Measurements from ENCODE around the gene MDFIC.

Gene MDFIC

DNA sequence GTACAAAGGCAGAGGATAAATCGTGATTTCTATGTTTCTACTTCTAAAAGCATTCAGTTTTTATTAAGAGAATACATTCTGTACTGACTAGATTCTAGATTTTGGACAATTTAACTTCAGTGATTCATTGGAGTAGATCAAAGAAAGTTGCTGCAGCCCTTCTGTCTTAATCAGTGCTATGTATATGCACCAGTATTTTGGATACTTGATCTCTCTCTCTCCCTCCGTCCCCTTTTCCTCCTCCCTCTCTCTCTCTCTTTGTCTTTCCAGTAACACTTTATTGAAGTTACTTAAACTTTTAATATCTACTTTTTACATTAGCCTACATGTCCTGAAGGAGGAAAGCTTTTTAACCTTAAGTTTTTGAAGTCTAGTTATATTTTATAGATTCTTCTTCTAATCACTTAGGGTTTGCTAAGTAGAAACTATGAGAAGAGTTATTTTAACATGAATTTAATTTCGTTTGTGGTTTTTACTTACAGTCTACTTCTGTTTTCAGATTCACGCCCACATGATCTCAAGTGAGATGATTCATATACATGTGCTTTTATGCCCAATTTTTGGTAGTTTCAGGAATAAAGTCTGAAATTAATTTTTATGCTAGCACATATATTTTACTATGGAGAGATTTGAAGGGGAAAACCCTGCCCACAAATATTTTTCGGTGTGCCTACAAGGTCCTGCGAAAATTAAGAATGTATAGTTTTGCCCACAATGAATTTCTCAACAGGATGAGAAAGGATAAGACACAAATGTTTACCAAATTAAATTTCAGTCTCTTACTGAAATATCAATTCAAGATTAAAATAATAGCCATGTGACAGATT is 9.1 kb downstream of the MDFIC start:
- DNase-seq (ENCODE audit: low spot score), result no peak
- TF ChIP-seq, protein P1, sequence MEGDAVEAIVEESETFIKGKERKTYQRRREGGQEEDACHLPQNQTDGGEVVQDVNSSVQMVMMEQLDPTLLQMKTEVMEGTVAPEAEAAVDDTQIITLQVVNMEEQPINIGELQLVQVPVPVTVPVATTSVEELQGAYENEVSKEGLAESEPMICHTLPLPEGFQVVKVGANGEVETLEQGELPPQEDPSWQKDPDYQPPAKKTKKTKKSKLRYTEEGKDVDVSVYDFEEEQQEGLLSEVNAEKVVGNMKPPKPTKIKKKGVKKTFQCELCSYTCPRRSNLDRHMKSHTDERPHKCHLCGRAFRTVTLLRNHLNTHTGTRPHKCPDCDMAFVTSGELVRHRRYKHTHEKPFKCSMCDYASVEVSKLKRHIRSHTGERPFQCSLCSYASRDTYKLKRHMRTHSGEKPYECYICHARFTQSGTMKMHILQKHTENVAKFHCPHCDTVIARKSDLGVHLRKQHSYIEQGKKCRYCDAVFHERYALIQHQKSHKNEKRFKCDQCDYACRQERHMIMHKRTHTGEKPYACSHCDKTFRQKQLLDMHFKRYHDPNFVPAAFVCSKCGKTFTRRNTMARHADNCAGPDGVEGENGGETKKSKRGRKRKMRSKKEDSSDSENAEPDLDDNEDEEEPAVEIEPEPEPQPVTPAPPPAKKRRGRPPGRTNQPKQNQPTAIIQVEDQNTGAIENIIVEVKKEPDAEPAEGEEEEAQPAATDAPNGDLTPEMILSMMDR (IDR thresholded peaks at IDR 0.05; ENCODE audit: extremely low read depth, insufficient read depth, missing control alignments), result no peak
- in situ Hi-C loops (cut with MboI; ENCODE audit: low pct_unique_long_range_greater_than_20kb, low sequenced_read_pairs, unreplicated experiment), result no loop called here

DNA sequence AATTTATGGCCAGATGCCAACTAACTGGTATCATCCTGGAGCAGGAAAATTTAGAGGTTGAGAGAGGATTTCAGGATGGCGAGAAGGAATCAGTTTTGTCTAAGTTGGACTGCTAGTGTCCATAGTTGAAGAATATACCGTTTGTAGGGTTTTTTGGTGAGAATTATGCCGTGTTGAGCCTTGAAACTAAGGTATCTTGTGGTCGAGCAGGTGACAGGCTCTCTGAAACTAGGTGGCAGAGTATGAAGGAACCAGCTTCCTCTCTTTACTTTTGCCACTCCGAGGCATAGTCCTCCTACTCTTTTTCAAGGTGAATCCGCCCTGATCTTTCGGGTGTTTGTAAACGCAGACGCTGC is 9.7 kb downstream of the MDFIC start:
- no peak for DNase-seq (ENCODE audit: low spot score)
- TF ChIP-seq, protein P1 (IDR thresholded peaks at IDR 0.05; ENCODE audit: extremely low read depth, insufficient read depth, missing control alignments), result peak; percentile 6
- in situ Hi-C loops (cut with MboI; ENCODE audit: low pct_unique_long_range_greater_than_20kb, low sequenced_read_pairs, unreplicated experiment), result no loop called here

GRCh38 chr7:114932991-114933390 is 11.1 kb downstream of the MDFIC start:
- in situ Hi-C loops (cut with MboI; ENCODE audit: low pct_unique_long_range_greater_than_20kb, low sequenced_read_pairs, unreplicated experiment), result no loop called here
- TF ChIP-seq, protein P1 (IDR thresholded peaks at IDR 0.05; ENCODE audit: extremely low read depth, insufficient read depth, missing control alignments), result no peak
- DNase-seq (ENCODE audit: low spot score), result no peak

DNA sequence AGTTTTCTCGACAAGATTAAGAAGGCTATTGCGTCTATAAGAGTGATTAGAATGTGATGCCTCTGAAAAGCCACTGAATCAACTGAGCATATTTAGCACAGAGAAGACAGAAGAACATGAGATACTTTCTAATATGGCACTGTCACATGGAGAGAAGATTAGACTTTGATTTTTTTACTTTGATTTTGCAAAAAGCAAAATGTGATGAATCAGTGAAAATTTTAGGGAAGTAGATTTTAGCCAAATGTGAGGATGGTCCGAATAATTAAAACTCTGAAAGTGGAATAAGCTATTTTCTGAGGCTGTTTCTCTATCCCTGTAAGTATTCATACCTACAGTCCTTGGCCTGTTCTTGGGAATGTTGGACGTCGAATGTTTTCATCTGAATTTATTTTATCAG is 11.8 kb downstream of the MDFIC start:
- no peak for DNase-seq (ENCODE audit: low spot score)
- in situ Hi-C loops (cut with MboI; ENCODE audit: low pct_unique_long_range_greater_than_20kb, low sequenced_read_pairs, unreplicated experiment), result no loop called here
- TF ChIP-seq, protein P1 (IDR thresholded peaks at IDR 0.05; ENCODE audit: extremely low read depth, insufficient read depth, missing control alignments), result no peak

DNA sequence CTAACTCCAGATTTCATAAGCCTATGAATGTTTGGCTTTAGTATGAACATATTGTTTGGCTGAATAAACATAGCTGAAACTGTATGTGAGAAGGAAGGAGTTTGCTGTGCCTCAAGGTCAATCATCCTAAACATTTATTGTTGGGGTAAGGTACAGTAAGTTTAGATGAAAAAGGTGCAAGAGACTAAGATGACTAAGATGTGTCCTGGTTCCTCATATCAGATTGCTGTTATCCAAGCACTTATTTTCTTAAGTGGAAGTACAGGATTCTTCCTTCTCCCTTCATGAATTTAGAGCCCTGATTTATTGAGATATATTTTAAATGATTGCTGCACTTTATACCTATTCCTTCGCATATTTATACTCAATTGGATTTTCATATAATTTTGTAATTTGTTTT is 12.2 kb downstream of the MDFIC start:
- TF ChIP-seq, protein P1 (IDR thresholded peaks at IDR 0.05; ENCODE audit: extremely low read depth, insufficient read depth, missing control alignments), result no peak
- DNase-seq (ENCODE audit: low spot score), result no peak
- in situ Hi-C loops (cut with MboI; ENCODE audit: low pct_unique_long_range_greater_than_20kb, low sequenced_read_pairs, unreplicated experiment), result no loop called here

DNA sequence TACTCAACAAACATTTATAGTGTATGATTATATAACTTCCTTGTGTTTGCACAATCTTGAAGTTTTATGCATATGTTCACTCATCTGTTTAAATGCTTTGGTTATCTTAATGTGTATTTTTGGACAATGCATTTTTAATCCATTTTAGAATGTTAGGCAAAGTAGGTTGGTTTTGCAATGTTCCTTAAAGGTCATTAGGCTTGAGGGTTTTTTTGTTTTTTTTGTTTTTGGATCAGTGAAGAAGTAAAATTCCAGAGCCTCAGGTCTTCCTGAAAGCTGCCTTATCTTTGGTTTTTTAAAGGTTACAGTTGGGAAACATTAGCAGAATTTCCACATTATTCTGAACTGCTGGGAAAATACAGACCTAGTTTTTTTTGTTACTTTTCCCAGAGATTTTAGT is 12.8 kb downstream of the MDFIC start:
- TF ChIP-seq, protein P1 (IDR thresholded peaks at IDR 0.05; ENCODE audit: extremely low read depth, insufficient read depth, missing control alignments), result no peak
- no peak for DNase-seq (ENCODE audit: low spot score)
- in situ Hi-C loops (cut with MboI; ENCODE audit: low pct_unique_long_range_greater_than_20kb, low sequenced_read_pairs, unreplicated experiment), result no loop called here
